HG02623 (cell line): ENCODE results near the gene MEP1A.
"Not testable (repeated sequence)": the region's sequence is repeated elsewhere in the genome, so short reads cannot be mapped to it uniquely, and the experiment has no call there.

Experiments
- ATAC-seq: cut with Tn5 transposase; IDR thresholded peaks from one replicate; pipeline ENCODE4 v1.9.1; 2021; ENCODE audit warnings: moderate library complexity; ENCODE audit not compliant: unreplicated experiment

The MEP1A gene, protein sequence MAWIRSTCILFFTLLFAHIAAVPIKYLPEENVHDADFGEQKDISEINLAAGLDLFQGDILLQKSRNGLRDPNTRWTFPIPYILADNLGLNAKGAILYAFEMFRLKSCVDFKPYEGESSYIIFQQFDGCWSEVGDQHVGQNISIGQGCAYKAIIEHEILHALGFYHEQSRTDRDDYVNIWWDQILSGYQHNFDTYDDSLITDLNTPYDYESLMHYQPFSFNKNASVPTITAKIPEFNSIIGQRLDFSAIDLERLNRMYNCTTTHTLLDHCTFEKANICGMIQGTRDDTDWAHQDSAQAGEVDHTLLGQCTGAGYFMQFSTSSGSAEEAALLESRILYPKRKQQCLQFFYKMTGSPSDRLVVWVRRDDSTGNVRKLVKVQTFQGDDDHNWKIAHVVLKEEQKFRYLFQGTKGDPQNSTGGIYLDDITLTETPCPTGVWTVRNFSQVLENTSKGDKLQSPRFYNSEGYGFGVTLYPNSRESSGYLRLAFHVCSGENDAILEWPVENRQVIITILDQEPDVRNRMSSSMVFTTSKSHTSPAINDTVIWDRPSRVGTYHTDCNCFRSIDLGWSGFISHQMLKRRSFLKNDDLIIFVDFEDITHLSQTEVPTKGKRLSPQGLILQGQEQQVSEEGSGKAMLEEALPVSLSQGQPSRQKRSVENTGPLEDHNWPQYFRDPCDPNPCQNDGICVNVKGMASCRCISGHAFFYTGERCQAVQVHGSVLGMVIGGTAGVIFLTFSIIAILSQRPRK

DNA sequence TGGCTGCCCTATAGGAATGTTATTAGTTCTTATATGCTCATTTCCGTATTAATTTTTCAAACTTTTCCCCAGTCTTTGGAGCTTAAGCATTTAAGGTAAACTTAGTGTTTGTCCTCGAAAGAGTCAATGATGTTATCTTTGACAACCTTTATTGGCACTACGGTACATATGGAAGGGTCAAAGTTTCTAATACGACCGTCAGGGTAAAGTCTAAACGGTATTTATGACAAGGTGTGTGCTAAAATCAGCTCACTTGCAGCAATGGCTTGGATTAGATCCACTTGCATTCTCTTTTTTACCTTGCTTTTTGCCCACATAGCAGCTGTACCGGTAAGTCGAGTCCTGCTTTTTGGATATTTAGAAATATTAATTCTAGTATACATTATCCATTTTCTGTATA, at the start of gene MEP1A:
Gene MEP1A, plus strand, starts transcription at position 252 of the 400 bp plus-strand sequence. Its CDS starts 10 bp downstream, at position 262.
- ATAC-seq = no peak

- ATAC-seq = no peak
Measured at GRCh38 chr6:46743425-46744158, 49.6 kb upstream of the MEP1A start.

- ATAC-seq = not testable (repeated sequence)
Measured at GRCh38 chr6:46744159-46744725, 48.9 kb upstream of the MEP1A start.

DNA sequence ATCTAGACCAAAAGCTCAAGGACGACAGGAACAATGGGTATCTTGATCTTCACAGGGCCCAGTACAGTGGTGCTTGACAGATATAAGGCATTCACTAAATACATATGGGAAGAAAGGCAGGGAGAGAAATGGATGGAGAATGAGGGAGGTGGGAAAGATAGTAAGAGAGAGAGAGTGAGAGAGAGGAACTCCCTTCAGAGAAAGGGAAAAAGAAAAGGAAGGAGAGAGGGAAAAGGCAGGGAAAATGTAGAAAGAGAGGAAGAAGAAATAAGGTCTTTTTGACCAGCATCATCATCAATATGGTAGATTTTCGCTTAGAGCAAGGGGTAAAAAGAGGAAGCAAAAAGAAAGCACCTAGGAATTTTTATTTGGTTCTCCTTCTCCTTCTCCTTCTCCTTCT, 47.2 kb upstream of the MEP1A start:
- no peak for ATAC-seq

DNA sequence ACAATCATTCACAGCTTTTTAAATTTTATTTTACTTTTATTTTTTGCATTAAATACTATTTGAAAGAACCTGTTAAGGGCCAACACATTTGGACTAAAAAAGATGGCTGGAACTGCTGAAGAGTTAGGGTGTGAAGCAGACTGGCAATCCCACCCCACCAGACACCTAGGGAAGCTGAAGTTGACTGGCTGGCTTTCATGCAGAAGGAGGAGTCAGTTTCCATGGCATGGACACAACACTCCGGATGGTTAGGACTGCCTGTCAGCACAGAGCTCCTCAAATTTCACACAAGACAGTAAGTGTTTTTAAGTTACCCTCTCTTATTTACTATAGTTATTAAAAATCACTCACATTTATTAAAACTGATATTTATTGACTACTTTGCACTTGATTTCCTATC, 46.5 kb upstream of the MEP1A start, which contains the start of gene ANKRD66:
Gene ANKRD66, plus strand, starts transcription at position 238 of the 400 bp plus-strand sequence. CDS start 5,016 bp downstream, outside the sequence.
- no peak for ATAC-seq

DNA sequence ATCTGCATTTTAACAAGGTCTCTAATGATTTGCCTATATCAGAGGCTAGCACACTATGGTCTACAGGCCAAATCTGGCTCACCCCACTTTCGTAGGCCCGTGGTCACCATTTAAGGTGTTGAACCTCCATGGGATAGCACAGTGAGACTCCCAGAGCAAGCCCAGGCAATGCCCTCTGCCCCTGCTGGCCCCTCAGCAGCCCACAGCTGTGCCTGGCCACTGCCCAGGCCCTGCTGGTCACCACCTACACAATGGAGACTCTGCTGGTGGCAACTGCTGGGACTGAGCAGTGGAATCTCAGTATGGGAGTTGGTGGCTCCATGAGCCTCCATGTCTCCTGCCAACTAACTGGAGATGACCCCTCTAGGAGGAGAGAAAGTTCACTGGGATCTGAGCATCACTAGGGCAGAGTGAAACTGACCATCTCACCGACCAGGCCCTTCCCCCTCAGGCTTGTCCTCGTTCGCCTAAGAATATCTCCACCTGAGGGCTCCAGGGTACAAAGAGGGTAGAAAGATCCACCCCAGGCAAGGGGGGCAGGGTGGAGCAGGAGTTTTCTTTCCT, 44.2 kb upstream of the MEP1A start:
- ATAC-seq = no peak

GRCh38 chr6:46749731-46750130, 43.5 kb upstream of the MEP1A start:
- no peak for ATAC-seq

- ATAC-seq = no peak
Measured at GRCh38 chr6:46751658-46752057, 41.5 kb upstream of the MEP1A start.

GRCh38 chr6:46755865-46756264, 37.3 kb upstream of the MEP1A start:
- no peak for ATAC-seq

DNA sequence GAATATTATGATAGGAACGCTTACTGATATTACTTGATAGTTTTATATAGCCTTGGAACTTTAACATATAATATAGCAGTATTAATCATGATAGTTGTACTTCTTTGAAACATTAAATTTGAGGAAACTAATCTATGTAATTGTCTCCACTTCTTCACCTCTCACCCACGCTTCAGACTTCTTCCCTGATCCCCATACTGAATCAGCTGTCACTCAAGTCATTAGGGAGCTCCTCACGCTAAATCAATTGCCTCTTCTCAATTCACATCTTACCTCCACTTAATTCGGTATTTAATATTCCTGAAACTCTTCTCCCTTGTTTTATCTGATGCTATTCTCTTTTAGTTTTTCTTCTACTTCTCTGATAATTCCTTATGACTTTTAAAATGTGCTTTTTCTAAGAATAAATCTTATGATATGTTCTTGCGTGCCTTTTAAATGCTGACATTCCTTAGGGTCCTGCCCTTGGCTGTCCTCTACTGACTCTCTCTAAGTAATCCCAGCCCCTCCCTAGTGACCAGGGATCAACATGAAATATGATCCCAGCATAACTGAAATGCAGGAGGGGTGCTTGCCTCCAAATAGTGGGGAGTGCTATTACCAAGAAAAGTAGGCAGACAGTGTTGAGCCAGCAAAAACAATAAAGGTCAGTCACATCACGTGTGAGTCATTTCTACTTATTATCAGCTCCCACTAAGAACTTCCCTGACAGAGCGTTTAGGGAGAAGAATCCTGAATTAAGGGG, 36.5 kb upstream of the MEP1A start:
- ATAC-seq = no peak

GRCh38 chr6:46757214-46757596, 36.0 kb upstream of the MEP1A start:
- ATAC-seq = no peak

- no peak for ATAC-seq
Measured at GRCh38 chr6:46758960-46759753, 34.0 kb upstream of the MEP1A start.

DNA sequence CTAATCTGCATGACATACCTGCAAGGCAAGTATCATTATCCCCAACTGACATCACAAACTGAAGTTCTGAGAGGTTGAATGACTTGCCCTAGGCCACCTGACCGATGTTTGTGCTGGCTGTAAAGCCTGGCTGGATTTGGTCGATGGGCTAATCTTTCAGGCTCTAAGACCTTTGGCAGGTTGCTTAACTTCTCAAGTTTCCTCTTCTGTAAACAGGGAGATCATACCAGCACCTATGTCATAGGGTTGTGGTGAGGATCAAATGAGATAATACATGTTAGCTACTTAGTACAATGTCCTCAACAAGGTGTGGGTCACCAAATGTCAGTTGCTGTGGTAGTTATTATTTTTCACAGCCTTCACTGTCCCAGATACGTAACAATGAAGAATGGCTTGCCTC, 32.3 kb upstream of the MEP1A start:
- no peak for ATAC-seq

DNA sequence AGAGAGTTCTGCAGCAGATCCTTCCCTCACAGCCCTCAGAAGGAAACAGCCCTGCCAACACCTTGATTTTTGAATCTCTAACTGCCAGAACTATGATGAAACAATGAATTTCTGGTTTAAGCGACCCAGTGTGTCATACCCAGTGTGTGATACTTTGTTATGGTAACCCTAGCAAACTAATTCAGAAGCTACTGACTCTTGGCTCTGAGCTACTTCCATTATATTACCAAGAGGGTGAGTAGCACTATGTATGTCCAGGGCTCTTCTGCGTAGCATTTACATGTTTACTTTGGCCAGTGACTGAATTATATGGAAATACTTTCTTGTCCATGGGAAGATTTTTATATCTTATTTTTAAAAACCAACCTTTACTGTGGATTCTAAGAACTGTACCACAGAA, 29.7 kb upstream of the MEP1A start:
- ATAC-seq = no peak

DNA sequence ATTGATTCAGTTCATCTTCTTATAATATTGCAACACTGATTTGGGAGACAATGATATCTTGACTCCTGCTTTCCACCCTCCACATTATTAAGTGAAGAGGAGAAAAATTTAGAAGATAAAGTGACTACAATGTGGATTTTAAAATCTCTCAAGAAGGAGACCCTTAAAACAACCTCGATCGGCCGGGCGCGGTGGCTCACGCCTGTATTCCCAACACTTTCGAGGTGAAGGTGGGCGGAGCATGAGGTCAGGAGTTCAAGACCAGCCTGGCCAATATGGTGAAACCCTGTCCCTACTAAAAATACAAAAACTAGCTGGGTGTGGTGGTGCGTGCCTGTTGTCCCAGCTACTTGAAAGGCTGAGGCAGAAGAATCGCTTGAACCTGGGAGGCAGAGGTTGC, 28.9 kb upstream of the MEP1A start:
- ATAC-seq = not testable (repeated sequence)

DNA sequence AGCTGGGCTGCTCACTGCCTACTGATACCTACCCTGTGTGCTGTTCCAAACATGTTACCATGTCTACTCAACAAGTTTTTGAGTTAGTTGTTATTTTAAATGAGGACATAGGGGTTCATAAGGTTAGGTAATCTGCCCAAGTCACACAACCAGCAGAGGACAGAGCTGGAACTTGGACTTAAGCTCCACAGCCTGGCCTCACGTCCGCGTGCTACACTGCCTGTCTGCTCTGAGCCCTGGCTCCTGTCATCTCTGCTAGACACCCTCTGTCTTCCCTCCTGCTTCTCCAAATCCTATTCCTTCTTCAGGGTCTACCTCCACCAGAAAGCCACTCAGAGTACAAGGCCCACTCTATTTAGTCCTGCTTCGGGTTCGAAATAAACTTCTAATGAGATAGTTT, 28.2 kb upstream of the MEP1A start:
- ATAC-seq = no peak

- ATAC-seq = no peak
Measured at GRCh38 chr6:46772016-46772415, 21.2 kb upstream of the MEP1A start.

DNA sequence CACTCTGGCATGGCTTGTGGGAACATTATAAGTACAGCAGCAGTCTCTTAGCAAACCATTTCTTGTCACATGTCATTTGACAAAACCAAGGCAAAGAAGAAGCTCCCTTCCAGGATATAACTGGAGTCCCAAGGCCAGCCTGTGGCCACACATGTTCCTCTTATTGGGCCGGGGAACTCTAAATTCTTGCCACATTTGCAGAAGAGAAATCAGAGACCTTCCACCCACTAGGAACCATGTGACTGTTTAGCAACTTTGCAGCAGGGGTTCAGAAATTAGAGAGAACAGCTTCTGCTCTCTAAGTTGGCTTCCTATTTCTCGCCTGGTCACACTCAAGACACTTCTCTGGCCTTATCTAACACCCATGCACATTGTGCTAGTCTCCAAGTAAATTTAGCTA, 20.4 kb upstream of the MEP1A start:
- peak; percentile 73 for ATAC-seq

GRCh38 chr6:46773201-46773855, 19.9 kb upstream of the MEP1A start:
- no peak for ATAC-seq
